HG02763 (cell line): ENCODE data around the gene KRTAP21-2.
"Not testable (repeated sequence)": the region's sequence is repeated elsewhere in the genome, so short reads cannot be mapped to it uniquely, and the experiment has no call there.

Experiments used
- ATAC-seq: cut with Tn5 transposase; IDR thresholded peaks from one replicate; pipeline ENCODE4 v1.9.1; 2021; ENCODE audit warnings: mild to moderate bottlenecking, moderate library complexity; ENCODE audit not compliant: unreplicated experiment

The KRTAP21-2 gene

DNA sequence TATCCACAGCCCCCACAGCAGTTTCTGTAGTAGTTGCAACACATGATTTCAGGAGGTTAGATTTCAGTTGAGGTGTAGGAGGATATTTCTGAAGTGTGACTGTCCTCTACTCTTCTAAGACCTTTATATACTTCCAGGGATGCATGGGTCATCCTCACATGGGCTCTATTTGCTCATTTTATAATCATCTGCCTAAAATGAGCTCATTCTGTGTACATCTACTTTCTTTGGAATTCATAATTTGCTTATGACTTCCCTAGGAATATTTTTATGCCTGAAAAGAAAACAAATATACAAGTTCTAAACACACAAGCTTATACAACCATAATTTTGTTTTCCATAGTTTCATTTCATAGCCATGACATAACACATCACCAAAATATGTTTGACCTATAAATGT, at the start of gene KRTAP21-2:
Gene KRTAP21-2 (minus strand): TSS at position 101 of the 400 bp plus-strand sequence. CDS start 57 bp downstream, at position 44.
- no peak for ATAC-seq

DNA sequence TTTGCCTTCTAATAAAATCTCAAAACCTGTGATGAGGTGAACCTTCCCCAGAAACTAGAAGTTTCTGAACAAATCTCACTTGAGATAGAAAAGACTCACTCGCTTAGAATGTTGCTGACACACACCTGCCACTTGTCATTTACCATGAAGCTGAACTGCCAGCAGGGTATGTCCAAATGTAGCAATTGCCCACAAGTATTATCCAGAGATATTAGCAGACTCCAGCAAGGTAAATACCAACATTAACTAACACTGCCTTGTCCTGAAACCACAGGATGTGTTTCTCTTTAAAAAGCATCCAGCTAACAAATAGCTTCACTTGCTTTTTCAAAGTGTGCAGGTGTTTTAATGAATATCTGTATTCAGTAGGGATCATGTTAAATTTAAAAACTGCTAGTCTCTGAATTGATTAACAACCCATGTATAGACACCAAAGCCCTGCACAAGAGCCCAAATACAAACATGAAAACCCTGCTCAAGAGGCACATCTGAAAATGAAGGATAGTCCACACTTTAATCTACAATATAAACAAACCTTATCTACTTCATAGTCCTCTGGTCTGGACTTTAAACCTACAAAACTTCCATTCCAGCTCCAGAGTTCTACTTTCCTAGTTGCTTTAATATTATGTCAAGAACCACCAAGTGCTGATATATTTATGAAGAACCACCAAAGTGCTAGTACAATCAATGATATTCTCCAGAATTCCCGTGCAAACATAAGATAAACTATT, 46.7 kb upstream of the KRTAP21-2 start:
- ATAC-seq: no peak

DNA sequence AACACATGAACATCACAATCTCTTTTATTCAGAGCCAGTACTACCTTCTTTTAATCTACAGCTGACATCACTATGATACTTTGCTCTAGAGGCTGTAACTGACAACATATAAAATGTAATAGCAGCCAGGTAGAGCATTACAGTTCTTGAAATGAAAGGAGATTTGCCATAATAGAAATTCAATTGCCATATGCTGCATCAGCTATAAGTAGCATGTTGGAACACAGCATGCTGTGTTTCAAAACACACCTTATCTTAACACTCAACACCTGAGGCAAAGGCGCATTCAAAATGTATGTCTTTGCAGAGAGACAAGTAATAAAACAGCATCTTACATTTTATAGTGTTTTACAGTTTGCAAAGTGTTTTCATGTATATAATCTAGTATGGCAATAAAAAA, 32.2 kb upstream of the KRTAP21-2 start:
- no peak for ATAC-seq

DNA sequence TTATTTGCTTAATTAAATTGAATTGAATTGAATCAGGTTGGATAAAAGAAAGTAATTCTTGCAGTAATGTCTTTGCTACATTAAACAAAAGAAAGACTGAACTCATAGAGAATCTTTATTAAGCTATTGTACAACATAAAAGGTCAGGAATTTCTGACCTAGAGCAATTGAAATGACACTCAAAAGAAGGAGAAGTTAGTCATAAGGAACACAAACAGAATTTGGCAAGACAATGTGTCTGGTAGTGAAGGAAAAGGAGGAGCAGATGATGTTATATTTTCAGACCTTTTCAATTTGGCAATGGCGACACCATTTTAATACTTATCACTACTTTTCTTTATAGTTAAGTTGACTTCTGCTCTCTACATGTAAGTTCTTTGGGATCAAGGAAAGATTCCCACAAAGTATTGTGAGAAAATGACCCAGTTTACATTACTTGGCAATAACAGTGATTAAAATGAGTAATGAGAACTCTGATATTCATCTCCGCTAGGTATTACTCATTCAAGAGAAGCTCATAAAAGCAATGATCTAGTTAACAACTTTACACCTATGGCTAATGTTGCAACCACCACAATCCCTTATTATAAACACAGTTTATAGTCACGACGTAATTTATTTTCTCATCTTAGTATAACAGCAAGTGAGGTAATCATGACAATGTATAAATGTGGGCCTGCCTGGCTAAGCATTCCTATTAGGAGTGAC, 22.8 kb upstream of the KRTAP21-2 start:
- no peak for ATAC-seq

DNA sequence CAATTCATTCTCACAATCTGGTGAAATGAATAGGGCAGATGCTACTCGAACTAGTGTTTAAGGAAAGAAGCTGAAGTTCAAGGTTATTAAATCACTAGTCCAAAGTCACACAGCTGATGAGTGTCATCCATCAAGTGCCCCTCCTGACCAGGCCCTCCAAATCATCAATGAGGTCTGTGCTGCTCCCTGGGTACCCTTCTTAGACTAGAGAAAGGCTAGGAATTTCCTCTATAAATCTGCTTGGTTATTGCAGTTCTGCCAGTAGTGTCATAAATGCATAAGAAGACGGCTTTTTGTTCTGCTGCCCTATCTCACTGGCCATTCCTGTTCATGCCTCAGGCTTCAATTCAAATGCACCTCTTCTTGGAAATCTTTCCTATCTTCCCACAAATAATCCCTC, 13.7 kb upstream of the KRTAP21-2 start:
- no peak for ATAC-seq

DNA sequence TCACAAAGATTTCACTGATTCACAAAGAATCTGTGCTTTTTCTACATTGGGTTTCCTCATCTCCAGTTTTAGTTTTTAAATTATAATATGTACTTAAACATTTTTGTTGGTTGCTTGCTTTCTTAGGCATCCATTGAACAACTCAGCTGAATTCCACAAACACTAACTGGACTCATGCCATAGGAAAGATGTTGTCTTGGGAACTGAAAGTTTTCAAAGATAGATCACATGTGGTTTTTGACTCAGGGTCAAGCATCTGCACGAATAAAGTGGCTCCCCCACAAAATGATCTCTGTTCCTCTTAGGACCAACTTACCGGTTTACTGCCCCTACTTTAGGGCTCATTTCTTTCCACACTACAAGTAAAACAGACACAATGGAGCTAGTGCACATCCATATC, 11.2 kb upstream of the KRTAP21-2 start:
- ATAC-seq: no peak

DNA sequence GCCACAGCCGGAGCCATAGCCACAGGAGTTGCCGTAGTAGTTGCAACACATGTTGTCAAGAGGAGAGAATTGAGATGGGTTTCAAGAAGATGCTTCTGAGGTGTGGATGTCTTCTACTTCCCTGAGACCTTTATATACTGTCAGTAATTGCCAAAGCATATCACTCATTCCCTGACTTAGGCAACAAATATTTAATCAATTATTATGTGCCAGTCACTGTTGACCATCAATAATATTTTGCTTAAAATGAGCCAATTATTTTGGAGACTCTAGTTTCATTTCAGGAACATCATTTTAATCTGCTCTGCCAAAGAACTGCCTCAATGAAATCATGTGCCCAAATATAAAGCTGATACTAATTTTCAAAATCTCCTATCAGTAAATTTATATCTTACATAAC, 8.3 kb upstream of the KRTAP21-2 start, which contains the start of gene KRTAP21-1:
Gene KRTAP21-1 (minus strand): TSS at position 101 of the 400 bp plus-strand sequence. CDS start 50 bp downstream, at position 51.
- ATAC-seq: not testable (repeated sequence)

DNA sequence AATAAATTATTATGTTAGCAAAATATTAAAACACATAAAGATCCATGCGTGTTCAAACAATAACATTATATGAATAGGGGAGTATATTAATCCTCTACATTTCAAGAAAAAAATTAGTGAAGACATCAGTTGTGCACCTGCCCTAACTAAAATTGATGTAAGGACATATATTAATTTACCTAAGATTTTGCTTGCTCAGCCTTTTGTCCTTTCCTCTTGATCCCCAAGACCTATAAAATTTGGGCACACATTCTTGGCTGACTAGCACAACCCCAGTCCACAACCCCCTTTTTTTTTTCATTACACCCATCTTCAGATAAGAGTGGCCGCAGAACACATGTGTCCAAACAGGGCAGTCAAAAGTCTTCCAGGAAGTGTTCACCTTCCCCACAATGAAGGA, 6.6 kb downstream of the KRTAP21-2 start:
- no peak for ATAC-seq

DNA sequence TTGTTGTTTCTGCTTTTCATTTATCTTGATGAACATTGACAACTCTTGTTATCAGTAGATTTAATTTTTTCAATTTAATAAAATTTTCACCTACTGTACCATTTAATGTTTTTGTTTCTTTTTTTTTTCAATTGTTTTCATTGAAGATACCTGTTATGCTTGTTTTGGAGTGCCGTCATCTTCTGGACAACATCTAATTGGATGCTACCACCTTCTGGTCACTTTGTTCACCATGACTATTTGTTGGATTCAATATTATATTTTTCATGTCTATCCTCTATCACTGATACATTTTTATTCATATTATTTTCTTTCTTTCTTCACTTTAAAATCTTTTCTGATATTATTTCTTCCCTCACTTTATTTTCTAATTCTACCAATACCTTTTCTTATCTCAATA, 14.0 kb downstream of the KRTAP21-2 start:
- ATAC-seq: no peak

DNA sequence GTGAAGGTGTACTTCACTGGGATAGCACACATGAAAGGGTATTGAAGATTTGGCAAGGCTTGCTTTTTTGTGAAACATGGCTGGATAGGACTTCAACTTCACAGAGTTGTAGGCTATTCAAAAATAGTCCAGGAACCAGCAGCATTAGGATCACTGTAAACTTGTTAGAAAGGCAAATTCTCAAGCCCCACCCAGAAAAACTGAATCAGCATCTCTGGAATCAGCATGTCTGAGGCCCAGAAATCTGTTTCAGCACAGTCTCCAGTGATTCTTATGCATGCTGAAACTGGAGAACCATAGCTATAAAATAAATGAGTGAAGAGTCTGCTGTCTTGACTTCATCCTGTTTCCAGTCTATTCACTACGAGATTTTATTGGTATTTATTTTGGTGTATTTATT, 20.3 kb downstream of the KRTAP21-2 start:
- ATAC-seq: no peak

DNA sequence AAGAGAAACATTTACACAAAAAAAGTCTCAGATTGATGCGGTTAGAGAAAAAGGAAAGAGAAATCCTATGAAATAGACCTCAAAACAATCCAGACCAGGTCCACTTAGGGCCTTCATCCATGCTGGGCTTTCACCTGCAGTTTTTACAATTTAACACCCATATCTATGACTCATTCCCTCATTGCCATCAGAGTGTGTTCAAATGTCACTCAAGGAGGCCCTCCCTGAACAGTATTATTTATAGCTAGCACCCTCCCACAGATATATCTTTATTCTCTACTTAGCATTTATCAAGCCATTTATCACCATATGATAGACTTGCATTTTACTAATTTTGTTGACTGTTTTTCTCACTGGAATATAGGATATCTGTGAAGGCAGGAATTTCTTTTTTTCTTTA, 27.7 kb downstream of the KRTAP21-2 start:
- no peak for ATAC-seq

DNA sequence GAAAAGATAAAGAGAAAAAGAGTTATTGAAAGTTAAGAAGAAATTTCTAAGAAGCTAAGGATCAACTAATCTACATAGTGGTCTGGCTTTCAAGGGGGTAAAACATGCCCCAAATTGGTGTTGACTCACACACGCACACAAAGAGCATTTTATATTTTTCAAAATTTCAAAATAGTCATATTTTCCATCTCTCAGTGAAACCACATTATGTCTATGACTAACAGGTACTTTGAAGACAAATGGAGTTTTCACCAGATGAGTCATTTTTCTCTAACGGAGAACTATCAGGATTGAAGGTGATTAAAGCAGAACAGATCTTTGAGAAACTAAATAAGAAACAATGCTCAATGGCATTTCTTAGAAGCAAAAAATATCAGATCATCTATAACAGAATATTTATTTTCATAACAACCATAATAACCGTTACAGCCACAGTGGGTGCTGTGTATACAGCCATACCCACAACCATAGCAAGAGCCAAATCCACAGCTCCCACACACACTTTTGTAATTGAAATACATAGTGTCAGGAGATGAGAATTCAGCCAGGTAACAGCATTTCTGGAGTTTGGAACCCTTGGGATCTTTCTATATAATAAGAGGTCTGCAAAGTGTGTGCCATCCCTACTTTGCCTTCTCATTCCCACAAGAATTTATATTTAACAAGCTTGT, 28.7 kb downstream of the KRTAP21-2 start, which contains the start of gene KRTAP21-3:
Gene KRTAP21-3 (minus strand): TSS at position 539 of the 671 bp plus-strand sequence. CDS start 18 bp downstream, at position 521.
- ATAC-seq: no peak

DNA sequence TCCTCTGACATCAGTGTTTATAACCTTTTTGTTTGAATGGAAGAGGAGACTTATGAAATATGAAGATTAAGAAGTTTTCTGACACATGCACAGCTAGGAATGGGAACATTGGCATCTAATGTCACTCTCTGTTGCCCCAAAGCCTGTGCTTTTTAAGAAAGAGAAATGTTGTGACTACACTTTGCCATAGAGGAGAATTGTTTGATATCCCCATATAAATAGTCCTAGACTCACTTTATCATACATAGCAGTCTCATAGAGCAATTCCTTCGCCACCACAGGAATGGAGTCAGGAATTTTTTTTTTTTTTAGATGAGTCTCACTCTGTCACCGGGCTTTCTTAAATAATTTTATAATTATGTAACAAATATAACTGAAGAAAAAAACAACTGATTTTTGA, 30.0 kb downstream of the KRTAP21-2 start:
- ATAC-seq: no peak

DNA sequence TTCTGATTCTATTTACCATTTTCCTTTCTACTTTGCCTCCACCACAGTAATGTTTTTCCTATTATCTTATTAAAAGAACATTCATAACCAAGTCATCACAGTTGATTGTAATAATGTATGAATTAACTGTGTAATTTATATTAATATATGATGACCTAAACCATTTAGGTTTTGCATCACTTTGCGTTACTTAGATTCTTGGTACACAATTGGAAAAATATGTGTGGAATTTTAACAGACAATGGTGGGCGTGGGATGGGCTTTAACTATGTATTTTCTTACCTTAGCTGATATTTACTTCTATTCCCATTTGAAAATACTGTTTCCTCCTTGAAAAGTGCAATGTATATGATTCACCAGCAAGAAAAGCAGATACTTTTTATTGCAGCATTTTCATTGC, 32.1 kb downstream of the KRTAP21-2 start:
- ATAC-seq: no peak

DNA sequence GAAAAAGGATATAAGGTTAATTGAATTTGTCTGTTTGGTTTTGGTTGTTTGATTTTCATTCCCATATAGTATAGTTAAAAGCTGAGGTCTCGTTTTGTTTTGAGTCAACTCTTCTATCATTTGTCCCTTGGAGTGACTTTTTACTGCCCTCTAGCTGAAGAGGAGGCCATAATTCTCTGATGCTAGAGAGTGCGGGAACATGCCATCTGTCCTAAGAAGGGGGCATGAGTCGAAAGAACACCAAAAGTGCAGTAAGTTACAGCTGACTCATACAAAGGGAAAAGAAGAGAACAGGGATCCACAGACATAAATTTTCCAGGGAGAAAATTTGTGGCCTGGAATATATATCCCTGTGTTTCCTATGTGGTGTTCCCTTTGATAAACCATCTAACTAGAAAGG, 32.6 kb downstream of the KRTAP21-2 start:
- ATAC-seq: no peak

DNA sequence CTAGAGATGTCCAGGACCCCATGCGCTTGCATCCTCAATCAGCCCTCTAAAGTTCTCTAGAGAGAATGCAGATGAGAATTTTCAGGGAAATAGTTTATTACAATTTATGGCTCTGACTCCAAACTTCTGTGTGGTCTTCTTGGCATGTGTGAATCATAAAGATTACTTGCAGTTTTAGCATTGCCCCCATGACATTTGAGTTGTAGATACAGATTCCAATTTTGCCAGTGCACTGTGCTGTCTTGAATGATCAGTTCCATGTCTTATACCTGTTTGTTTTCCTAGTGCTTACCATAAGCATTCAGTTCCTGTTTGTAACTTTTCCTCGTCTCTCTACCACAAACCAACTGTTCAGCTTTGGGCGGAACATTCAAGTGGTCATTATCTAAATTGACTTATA, 33.3 kb downstream of the KRTAP21-2 start:
- no peak for ATAC-seq

DNA sequence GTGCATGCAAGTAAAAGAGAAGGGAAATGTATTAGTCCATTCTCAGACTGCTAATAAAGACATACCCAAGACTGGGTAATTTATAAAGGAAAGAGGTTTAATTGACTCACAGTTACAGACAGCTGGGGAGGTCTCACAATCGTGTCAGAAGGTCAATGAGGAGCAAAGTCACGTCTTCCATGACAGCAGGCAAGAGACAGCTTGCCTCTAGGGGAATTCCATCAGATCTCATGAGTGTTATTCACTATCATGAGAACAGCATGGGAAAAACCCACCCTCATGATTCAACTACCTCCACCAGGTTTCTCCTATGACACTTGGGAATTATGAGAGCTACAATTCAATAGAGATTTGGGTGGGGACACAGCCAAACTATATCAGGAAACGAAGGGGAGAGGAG, 36.6 kb downstream of the KRTAP21-2 start:
- no peak for ATAC-seq

DNA sequence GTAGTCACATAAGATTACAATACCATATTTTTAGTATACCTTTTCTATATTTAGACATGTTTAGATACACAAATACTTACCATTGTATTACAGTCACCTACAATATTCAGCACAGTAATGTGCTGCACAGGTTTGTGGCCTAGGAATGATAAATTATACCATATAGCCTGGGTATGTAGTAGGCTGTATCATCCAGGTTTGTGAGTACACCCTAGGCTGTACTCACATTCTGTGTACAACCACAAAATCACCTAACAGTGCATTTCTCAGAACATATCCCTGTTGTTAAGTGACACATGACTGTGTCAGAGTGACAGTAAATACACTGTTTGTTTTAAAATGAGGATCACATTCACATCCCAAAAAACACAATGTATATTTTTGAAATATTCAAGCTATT, 39.6 kb downstream of the KRTAP21-2 start:
- ATAC-seq: no peak
